GM19023 (cell line): Measurements from ENCODE around the gene ATRIP.
A peak's percentile ranks its signal among the peaks of the same experiment; 100 is the strongest.
"Not testable (repeated sequence)": the region's sequence is repeated elsewhere in the genome, so short reads cannot be mapped to it uniquely, and the experiment has no call there.

Experiments used
- ATAC-seq: cut with Tn5 transposase; IDR thresholded peaks from one replicate; pipeline ENCODE4 v1.9.1; 2021; ENCODE audit warnings: mild to moderate bottlenecking, moderate library complexity; ENCODE audit not compliant: unreplicated experiment

ATRIP gene

GRCh38 chr3:48435774-48436476 lies 10.6 kb upstream of the ATRIP start:
- ATAC-seq = no peak

DNA sequence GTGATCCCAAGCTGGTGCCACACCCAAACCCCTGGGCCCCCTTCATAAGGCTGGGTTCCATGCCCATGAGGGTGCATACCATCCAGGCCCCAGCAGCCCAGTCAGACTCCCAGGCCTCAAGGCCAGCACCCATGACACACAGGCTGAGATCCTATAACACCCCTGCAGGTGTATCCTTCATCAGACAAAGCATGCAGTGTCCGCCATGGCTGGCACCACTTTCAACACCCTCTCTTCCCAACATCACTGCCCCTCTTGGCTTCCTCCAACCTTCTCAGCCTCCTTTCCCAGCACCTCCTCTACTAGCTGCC lies 10.1 kb upstream of the ATRIP start:
- no peak for ATAC-seq

DNA sequence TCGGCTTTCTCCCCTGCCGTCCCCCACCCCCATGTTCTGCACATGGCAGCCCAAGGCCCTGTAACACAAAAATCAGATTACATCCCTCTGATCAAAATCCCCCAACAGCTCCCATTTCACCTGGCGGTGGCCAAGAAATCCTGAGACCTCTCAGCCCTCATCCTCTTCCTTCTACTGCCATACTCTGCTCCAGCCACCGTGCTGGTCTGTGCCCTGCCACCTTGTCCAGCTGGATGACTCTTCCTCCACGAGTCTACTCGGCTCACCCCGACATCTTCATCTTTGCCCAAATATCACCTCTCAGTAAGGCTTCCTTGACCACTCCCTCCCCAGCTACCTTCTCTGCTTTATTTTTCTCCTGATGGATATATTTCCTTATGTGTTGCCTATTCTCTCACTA lies 9.7 kb upstream of the ATRIP start:
- no peak for ATAC-seq

DNA sequence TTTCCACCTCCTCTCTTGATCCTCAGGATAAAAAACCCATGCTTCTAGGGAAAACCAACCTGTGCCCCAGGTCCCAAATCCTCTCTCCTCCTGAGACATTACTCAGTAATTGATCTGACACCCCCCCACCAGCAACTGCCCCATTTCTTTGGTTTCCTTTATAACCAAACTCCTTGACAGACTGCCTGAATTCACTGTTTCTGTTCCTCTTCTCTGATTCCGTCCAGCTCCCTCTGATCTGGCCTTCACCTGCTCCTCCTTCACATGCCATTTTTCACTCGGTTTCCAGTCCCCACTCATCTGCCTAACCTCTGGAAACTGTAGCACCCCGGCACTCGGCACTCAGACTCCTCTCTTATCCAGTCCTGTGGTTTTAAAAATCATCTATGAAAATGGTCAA lies 8.7 kb upstream of the ATRIP start:
- ATAC-seq = no peak

- ATAC-seq = peak; percentile 97
These were observed 6.5 kb upstream of the ATRIP start, which contains the start of the genes CCDC51 and TMA7 for GRCh38 chr3:48439820-48440589. Gene CCDC51 (minus strand): TSS chr3:48440119. CDS start chr3:48435128, 4,991 bp downstream. Gene TMA7 (plus strand): TSS chr3:48440257. CDS start chr3:48440297, 40 bp downstream.

GRCh38 chr3:48440590-48440958 lies 6.0 kb upstream of the ATRIP start:
- ATAC-seq = no peak

DNA sequence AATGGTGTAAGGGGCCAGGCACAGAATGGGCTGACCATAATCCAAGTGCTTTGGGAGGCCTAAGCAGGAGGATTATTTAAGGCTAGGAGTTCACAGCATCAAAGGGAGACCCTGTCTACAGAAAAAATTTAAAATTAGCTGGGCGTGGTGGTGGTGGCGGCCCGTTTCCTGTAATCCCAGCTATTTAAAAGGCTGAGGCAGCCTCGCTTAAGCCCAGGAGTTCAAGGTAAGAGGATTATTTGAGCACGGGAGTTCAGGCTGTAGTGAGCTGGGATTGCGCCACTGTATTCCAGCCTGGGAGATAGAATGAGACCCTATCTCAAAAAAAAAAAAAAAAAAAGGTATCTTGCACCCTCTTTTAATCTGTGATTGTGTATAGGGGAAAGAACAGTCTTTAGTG lies 4.6 kb upstream of the ATRIP start:
- no peak for ATAC-seq

- ATAC-seq = no peak
These were observed 1.2 kb upstream of the ATRIP start for GRCh38 chr3:48445277-48445882.

GRCh38 chr3:48446043-48446424 lies 503 bp upstream of the ATRIP start:
- no peak for ATAC-seq

DNA sequence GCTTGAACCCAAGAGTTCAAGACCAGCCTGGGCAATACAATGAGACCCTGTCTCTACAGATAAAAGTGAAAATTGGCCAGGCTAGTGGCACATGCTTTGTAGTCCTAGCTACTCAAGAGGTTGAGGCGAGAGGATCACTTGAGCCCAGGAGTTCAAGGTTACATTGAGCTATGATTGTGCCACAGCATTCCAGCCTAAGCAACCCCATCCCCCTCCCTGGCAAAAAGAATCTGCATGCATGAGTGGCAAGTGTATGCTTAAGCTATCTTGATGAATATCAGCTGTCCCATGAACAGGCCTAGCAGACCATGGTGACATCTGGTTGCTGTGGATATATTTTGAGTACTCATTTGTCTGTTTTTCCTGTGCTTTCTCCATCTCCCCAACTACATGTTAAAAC lies 4.7 kb downstream of the ATRIP start:
- ATAC-seq = no peak

DNA sequence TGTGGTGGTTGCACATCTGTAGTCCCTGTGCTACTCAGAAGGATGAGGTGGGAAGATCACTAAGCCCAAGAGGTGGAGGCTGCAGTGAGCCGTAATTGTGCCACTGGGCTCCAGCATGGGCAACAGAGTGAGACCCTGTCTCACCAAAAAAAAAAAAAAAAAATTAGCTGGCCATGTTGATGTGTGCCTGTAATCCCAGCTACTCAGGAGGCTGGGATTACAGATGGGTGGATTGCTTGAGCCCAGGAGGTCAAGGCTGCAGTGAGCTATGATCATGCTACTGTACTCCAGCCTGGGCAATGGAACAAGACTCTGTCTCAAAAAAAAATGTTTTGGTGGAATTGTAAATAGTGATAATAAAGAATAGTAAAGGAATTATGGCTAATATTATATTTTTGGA lies 9.9 kb downstream of the ATRIP start:
- no peak for ATAC-seq

DNA sequence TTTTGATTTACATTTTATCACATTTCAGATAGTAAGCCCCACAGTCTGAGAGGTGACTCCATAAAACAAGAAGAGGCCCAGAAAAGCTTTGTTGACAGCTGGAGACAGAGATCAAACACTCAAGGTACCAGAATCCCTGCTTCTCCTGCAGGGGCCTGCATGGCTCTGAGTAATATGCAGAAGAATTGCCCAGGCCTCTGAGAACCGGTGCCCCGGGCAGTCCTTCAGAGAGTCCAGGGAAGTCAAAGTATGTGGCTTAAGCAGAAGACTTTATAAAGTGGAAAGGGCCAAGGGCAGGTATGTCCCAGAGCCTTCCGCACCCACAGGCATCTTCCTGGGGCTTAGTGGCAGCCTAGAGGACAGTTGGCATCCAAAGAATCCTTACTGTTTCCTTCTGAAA lies 12.8 kb downstream of the ATRIP start:
- ATAC-seq = no peak

- ATAC-seq = no peak
These were observed 13.4 kb downstream of the ATRIP start for GRCh38 chr3:48459773-48460516.

GRCh38 chr3:48460517-48460902 lies 14.0 kb downstream of the ATRIP start:
- ATAC-seq = no peak

- not testable (repeated sequence) for ATAC-seq
These were observed 15.2 kb downstream of the ATRIP start for GRCh38 chr3:48461767-48462166.

DNA sequence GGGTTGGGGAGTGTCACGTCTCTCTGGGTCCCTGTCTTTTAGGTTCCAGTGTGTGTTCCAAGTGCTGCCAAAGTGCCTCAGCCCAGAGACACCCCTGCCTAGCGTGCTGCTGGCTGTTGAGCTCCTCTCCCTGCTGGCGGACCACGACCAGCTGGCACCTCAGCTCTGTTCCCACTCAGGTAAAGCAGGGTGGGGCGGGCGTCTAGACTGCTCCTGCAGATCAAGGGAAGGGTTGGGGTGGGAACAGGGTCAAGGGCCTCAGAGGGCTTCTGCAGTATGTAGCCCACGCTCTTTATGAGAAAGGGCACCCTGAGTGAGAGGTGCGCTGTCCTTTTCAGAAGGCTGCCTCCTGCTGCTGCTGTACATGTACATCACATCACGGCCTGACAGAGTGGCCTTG lies 17.2 kb downstream of the ATRIP start:
- no peak for ATAC-seq

DNA sequence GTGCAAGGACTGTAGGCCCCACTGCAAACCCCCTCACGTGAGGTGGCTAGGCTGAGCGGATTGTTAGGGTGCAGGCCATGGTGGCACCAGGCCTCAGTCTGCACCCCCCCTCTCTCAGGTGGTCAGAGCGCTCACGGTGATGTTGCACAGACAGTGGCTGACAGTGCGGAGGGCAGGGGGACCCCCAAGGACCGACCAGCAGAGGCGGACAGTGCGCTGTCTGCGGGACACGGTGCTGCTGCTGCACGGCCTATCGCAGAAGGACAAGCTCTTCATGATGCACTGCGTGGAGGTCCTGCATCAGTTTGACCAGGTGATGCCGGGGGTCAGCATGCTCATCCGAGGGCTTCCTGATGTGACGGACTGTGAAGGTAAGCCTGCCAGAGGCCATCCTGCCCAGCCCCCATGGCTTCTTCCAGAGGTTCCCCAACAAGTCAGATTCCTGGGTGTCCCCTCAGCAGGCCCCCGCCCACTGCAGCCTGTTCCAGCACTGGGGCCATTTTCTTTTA lies 18.2 kb downstream of the ATRIP start:
- ATAC-seq = no peak

- ATAC-seq = no peak
These were observed 18.6 kb downstream of the ATRIP start for GRCh38 chr3:48465237-48465530.

GRCh38 chr3:48465531-48466378 lies 19.2 kb downstream of the ATRIP start:
- ATAC-seq = peak; percentile 85

GRCh38 chr3:48466386-48467109 lies 20.0 kb downstream of the ATRIP start:
- peak; percentile 20 for ATAC-seq
